ENCODE data around the gene USB1. TPM values are rescaled to one million over a fixed set of nuclear protein-coding genes. Genes with fewer than 3 reads are reported as not detected.

Gene USB1
- total RNA-seq, 1 experiment from 2014 or later = 18.7 TPM

- Histone ChIP-seq H4K20me1 (ENCODE audit: low read length) (no peaks in the 10 kb centered on the region), H2AFZ (ENCODE audit: low read length) (no peak overlapping the region), H3K27ac (ENCODE audit: low read length) (no peak overlapping the region), H3K4me1 (ENCODE audit: insufficient read depth, low read length) (no peaks in the 10 kb centered on the region), H3K4me3 (ENCODE audit: low read length) (no peak overlapping the region), H3F3A (ENCODE audit: low read length, unreplicated experiment) (no peaks in the 10 kb centered on the region), H3K9me3 (ENCODE audit: low read length) (no peaks in the 10 kb centered on the region), H3K9me2 (replicated peaks; ENCODE audit: low read length) (no peaks in the 10 kb centered on the region), H3K79me2 (ENCODE audit: low read length) (no peaks in the 10 kb centered on the region), H3K4me2 (ENCODE audit: low read length) (no peak overlapping the region), H3K36me3 (ENCODE audit: low read depth, low read length) (no peaks in the 10 kb centered on the region), H3K9ac (ENCODE audit: low read length) (no peak overlapping the region), H3K27me3 (ENCODE audit: low read length) (no peaks in the 10 kb centered on the region)
- ChIA-PET POLR2A (ENCODE audit: unreplicated experiment) (no interaction called here), CTCF (no interaction called here)
- BruUV-seq (replicated peaks) = no TSS peak
- DNase-seq = no peak
- TF ChIP-seq EZH2phosphoT487 (IDR thresholded peaks at IDR 0.05; ENCODE audit: borderline replicate concordance, low read length) (no peak), CTCF (conservative IDR thresholded peaks at IDR 0.05; ENCODE audit: low read depth, low read length) (no peak), EZH2 (IDR thresholded peaks at IDR 0.05; ENCODE audit: low read length, unreplicated experiment) (no peak)
- intact Hi-C loops (cut with micrococcal nuclease) = no loop called here
- ATAC-seq = no peak
Measured at GRCh38 chr16:57953857-57954256, 47.4 kb upstream of the USB1 start.

DNA sequence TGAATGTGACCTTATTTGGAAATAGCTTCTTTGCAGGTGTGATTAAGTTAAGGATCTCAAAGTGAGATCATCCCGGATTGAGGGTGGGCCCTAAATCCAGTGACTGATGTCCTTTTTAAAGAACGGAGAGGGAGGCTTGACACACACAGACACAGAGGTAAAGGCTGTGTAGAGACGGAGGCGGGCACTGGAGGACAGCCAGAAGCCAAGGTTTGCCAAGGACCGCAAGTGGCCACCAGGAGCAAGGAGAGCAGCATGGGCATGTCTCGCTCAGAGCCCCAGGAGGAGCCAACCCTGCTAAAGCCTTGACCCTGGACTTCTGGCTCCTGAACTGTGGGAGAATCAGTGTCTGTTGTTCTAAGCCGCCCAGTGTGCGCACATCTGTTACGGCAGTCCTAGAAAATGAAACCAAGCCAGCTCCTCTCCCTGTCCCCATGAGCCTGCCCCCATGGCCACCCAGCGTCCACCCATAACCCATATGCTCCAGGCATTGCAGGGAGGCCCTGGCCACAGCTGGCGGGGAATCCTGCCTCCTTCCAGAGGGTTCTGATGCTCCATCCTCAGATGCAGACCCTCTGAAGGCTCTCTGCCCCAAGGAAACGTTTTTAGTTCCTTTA is 45.5 kb upstream of the USB1 start:
- Histone ChIP-seq H3K36me3 (ENCODE audit: low read depth, low read length) (no peaks in the 10 kb centered on the region), H3K79me2 (ENCODE audit: low read length) (no peaks in the 10 kb centered on the region), H3K27ac (ENCODE audit: low read length) (no peak overlapping the region), H3K9me3 (ENCODE audit: low read length) (no peaks in the 10 kb centered on the region), H4K20me1 (ENCODE audit: low read length) (no peaks in the 10 kb centered on the region), H3K4me3 (ENCODE audit: low read length) (no peak overlapping the region), H3K4me2 (ENCODE audit: low read length) (no peak overlapping the region; the same call in 1 of the 2 replicates), H2AFZ (ENCODE audit: low read length) (no peak overlapping the region), H3K27me3 (ENCODE audit: low read length) (no peaks in the 10 kb centered on the region), H3F3A (ENCODE audit: low read length, unreplicated experiment) (no peaks in the 10 kb centered on the region), H3K4me1 (ENCODE audit: insufficient read depth, low read length) (no peaks in the 10 kb centered on the region), H3K9ac (ENCODE audit: low read length) (no peak overlapping the region), H3K9me2 (replicated peaks; ENCODE audit: low read length) (no peaks in the 10 kb centered on the region)
- ATAC-seq (no peak; the same call in 1 of the 2 replicates), DNase-seq (no peak)
- ChIA-PET CTCF (no interaction called here), POLR2A (ENCODE audit: unreplicated experiment) (interaction anchor here (0.5 kb wide), 1 partner anchor 84 kb away, joined by 3 read pairs; no protein-coding TSS in a partner anchor)
- TF ChIP-seq EZH2 (IDR thresholded peaks at IDR 0.05; ENCODE audit: low read length, unreplicated experiment) (no peak), EZH2phosphoT487 (IDR thresholded peaks at IDR 0.05; ENCODE audit: borderline replicate concordance, low read length) (no peak), CTCF (conservative IDR thresholded peaks at IDR 0.05; ENCODE audit: low read depth, low read length) (no peak)
- intact Hi-C loops (cut with micrococcal nuclease) = no loop called here
- BruUV-seq (replicated peaks) = no TSS peak

GRCh38 chr16:57956270-57956808 is 44.9 kb upstream of the USB1 start:
- no TSS peak for BruUV-seq (replicated peaks)
- no peaks in the 10 kb centered on the region for H3K27me3 ChIP-seq (ENCODE audit: low read length)
- H3F3A ChIP-seq (ENCODE audit: low read length, unreplicated experiment) = no peaks in the 10 kb centered on the region
- ChIA-PET CTCF (no interaction called here), POLR2A (ENCODE audit: unreplicated experiment) (interaction anchor here (0.5 kb wide), 1 partner anchor 83 kb away, joined by 3 read pairs; no protein-coding TSS in a partner anchor)
- H3K79me2 ChIP-seq (ENCODE audit: low read length) = no peaks in the 10 kb centered on the region
- DNase-seq (no peak), ATAC-seq (no peak)
- H3K4me1 ChIP-seq (ENCODE audit: insufficient read depth, low read length) = no peaks in the 10 kb centered on the region
- no peak overlapping the region for H3K27ac ChIP-seq (ENCODE audit: low read length)
- H4K20me1 ChIP-seq (ENCODE audit: low read length) = no peaks in the 10 kb centered on the region
- H3K9me2 ChIP-seq (replicated peaks; ENCODE audit: low read length) = no peaks in the 10 kb centered on the region
- H3K9me3 ChIP-seq (ENCODE audit: low read length) = no peaks in the 10 kb centered on the region
- H2AFZ ChIP-seq (ENCODE audit: low read length) = no peak overlapping the region
- no peak overlapping the region for H3K4me2 ChIP-seq (ENCODE audit: low read length)
- no peak overlapping the region for H3K9ac ChIP-seq (ENCODE audit: low read length)
- TF ChIP-seq CTCF (conservative IDR thresholded peaks at IDR 0.05; ENCODE audit: low read depth, low read length) (no peak), EZH2phosphoT487 (IDR thresholded peaks at IDR 0.05; ENCODE audit: borderline replicate concordance, low read length) (no peak), EZH2 (IDR thresholded peaks at IDR 0.05; ENCODE audit: low read length, unreplicated experiment) (no peak)
- no peaks in the 10 kb centered on the region for H3K36me3 ChIP-seq (ENCODE audit: low read depth, low read length)
- H3K4me3 ChIP-seq (ENCODE audit: low read length) = no peak overlapping the region
- intact Hi-C loops (cut with micrococcal nuclease) = no loop called here
